ENCODE results near the gene TCF25. TPM values are rescaled to one million over a fixed set of nuclear protein-coding genes. Genes with fewer than 3 reads are reported as not detected.
A peak's percentile ranks its signal among the peaks of the same experiment; 100 is the strongest.
"Not testable (repeated sequence)": the region's sequence is repeated elsewhere in the genome, so short reads cannot be mapped to it uniquely, and the experiment has no call there.

TCF25 gene
- total RNA-seq, 1 donor from 2014 or later, result 194 TPM

DNA sequence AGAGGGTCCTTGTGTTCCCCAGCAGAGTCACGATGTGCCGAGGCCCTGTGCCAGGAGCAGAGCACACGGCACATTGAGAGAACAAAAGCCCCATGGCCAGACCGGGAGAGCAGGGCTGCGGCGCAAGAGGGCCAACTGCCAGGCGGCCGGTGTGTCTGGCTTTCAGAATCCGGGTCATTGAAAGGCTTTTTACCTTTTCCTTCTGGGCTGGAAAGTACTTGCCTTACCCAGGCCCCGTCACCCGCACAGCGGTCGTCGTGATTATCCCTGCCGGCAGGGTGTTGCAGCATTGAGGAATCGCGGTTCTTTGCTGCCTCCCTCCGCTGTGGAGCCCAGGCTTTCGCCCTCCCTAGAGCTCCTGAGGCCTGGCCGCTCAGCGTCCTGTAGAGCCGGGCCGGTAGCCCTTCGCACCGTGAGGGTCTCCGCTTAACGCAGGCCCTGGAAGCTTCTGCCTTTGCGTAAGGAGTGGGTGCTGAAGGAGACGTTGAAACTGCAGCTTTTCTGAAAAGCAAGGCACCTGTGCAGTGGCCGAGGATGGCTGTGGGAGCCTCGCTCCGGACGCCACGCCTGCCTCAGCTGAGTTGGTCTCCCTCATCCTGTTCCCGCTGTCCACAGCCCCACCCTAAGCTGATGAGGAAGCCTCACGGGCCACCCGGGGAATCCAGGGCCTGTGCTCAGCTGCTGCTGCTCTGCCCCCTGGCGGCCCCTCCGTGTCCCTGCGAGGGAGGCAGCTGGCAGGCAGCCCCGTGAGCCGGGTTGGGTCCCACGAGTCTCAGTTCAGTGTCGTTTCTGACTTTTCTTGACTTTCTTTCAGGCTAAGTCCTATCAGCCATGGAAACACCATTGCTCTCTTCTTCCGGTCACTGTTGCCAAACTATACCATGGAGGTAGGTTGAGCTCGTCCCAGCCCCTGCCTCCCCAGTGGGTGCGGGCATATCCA, 36.7 kb downstream of the TCF25 start:
- H3K27me3 Mint-ChIP-seq, result no peaks in the 10 kb centered on the region
- peak; percentile 90 for DNase-seq
- H3K36me3 Mint-ChIP-seq (ENCODE audit: low read depth), result peaks cover 51% of the 10 kb centered on the region
- no peak overlapping the region for H3K4me3 Mint-ChIP-seq
- H3K9me3 Mint-ChIP-seq, result no peaks in the 10 kb centered on the region
- H3K27ac Mint-ChIP-seq, result no peak overlapping the region
- intact Hi-C loops (cut with micrococcal nuclease), result no loop called here
- no peaks in the 10 kb centered on the region for H3K4me1 Mint-ChIP-seq

GRCh38 chr16:89910717-89911354, 37.4 kb downstream of the TCF25 start:
- intact Hi-C loops (cut with micrococcal nuclease), result no loop called here
- H3K27ac Mint-ChIP-seq, result no peak overlapping the region
- no peaks in the 10 kb centered on the region for H3K27me3 Mint-ChIP-seq
- no peak overlapping the region for H3K4me3 Mint-ChIP-seq
- peaks cover 45% of the 10 kb centered on the region for H3K36me3 Mint-ChIP-seq (ENCODE audit: low read depth)
- H3K9me3 Mint-ChIP-seq, result no peaks in the 10 kb centered on the region
- DNase-seq, result no peak
- no peaks in the 10 kb centered on the region for H3K4me1 Mint-ChIP-seq

DNA sequence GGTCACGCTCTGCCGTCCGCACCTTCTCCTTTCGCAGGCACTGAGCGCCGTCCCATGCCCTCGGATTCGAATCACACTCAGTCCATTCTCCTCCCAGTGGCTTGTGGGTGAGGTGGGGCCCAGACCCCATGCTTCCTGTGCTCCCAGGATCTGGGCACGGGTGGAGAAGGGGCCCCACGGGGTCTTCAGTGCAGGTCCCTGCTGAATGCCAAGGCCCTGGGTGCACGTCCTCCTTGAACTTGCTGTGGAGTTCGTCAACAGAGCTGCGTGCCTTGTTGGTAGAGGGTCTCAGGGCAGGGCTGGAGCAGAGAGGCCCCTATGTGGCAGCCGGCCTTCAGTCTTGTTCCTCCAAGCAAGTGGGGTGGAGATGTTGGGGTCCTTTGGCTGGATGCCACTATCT, 38.0 kb downstream of the TCF25 start:
- H3K27me3 Mint-ChIP-seq, result no peaks in the 10 kb centered on the region
- H3K4me3 Mint-ChIP-seq, result no peak overlapping the region
- intact Hi-C loops (cut with micrococcal nuclease), result no loop called here
- H3K36me3 Mint-ChIP-seq (ENCODE audit: low read depth), result peaks cover 39% of the 10 kb centered on the region
- no peak overlapping the region for H3K27ac Mint-ChIP-seq
- H3K9me3 Mint-ChIP-seq, result no peaks in the 10 kb centered on the region
- no peak for DNase-seq
- peaks cover 2% of the 10 kb centered on the region for H3K4me1 Mint-ChIP-seq

DNA sequence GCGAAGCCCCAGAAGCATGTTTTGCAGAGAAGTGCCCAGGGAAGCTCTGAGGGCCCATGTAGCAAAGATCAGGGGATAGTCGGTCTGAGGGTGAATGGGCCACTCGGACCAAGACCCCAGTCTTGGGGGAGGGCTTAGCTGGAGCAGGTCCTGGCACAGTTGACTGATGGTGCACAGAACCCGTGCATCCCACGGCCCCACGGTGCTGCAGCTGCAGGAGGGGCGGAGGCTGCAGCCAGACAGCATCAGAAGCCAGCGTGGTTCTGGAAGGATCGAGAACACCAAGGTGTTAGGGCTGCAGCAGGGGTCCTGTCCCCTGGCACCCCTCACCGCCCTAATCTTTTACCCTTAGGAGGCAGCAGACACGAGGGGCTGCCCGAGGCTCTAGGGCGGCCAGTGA, 38.8 kb downstream of the TCF25 start:
- Mint-ChIP-seq H3K4me3 (no peak overlapping the region), H3K9me3 (no peaks in the 10 kb centered on the region), H3K27ac (no peak overlapping the region), H3K27me3 (no peaks in the 10 kb centered on the region), H3K4me1 (peaks cover 2% of the 10 kb centered on the region), H3K36me3 (ENCODE audit: low read depth) (peaks cover 32% of the 10 kb centered on the region)
- no peak for DNase-seq
- intact Hi-C loops (cut with micrococcal nuclease), result no loop called here

DNA sequence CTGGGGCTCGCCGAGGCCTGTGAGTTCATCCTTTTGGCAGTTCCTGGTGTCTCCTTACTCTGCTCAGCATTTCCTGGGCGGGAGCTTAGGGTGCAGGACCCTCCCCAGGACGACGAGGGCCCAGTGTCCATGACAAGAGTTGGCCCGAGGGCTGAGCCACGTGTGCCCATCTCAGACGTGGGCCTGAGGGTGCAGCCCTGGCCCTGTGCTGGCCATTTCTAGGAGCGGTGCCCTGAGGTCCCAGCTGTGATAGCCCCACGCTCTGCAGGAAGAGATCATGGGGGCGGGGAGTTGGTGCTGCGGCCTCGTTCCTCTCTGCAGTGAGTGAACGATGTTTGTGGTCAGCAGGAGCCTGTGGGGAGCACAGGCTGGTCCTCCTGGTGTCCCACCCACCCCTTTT, 39.2 kb downstream of the TCF25 start:
- Mint-ChIP-seq H3K4me1 (peaks cover 4% of the 10 kb centered on the region), H3K9me3 (no peaks in the 10 kb centered on the region), H3K27ac (no peak overlapping the region), H3K27me3 (no peaks in the 10 kb centered on the region), H3K4me3 (no peak overlapping the region), H3K36me3 (ENCODE audit: low read depth) (peaks cover 31% of the 10 kb centered on the region)
- intact Hi-C loops (cut with micrococcal nuclease), result no loop called here
- no peak for DNase-seq

GRCh38 chr16:89913408-89914387, 40.3 kb downstream of the TCF25 start:
- intact Hi-C loops (cut with micrococcal nuclease), result no loop called here
- peaks cover under 1% of the 10 kb centered on the region for H3K27me3 Mint-ChIP-seq
- H3K9me3 Mint-ChIP-seq, result no peaks in the 10 kb centered on the region
- no peak overlapping the region for H3K27ac Mint-ChIP-seq
- DNase-seq, result no peak
- peaks cover 30% of the 10 kb centered on the region for H3K36me3 Mint-ChIP-seq (ENCODE audit: low read depth)
- H3K4me3 Mint-ChIP-seq, result no peak overlapping the region
- peaks cover 8% of the 10 kb centered on the region for H3K4me1 Mint-ChIP-seq

- H3K27me3 Mint-ChIP-seq; DNase-seq; intact Hi-C loops (cut with micrococcal nuclease); H3K4me1 Mint-ChIP-seq; H3K9me3 Mint-ChIP-seq; H3K27ac Mint-ChIP-seq; H3K4me3 Mint-ChIP-seq: not testable (repeated sequence)
- peaks cover 22% of the 10 kb centered on the region for H3K36me3 Mint-ChIP-seq (ENCODE audit: low read depth)
These were observed 41.4 kb downstream of the TCF25 start for GRCh38 chr16:89914642-89915285.

DNA sequence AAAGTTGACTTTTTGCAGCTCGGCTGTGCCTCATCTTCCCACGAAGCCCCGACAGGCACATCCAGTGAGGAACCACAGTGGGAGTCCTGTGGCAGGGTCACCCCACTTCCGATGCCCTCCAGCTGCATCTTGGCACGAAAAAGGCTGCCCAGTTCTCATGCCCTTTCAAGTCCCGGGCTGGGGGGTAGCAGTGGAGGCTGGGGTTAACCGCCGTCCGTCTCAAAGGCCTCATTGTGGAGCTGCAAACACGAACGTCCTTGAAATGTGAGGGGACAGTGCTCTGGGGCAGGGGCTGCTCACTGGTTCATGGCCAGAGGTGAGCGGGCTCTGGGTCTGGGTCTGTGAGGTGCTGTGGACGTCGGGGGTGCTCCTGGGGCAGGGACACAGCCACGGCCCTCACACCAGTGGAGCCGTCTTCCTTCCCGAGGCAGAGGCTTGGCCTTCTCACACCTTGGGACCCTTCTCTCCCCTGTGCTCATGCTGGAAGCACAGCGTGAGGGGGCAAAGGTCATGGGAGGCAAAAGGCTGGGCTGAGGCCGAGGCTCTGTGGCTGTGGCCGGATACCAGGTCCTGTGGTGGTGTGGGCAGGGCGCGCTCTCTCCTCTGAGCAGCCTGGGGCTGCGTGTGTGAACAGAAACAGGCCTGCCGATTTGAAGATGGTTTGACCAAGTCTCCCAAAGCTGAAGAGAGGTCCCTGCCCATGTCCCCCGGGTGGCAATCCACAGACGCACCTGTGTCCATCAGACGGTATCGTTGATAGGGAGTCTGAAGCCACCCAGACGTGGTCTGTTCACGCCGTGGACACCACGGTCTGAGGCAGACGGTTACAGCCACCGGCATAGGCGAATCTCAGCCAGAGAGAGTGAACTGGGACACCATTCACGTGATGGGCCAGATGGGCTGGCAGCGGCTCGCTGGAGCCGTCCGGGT, 42.2 kb downstream of the TCF25 start:
- Mint-ChIP-seq H3K27ac (no peak overlapping the region), H3K27me3 (peaks cover 9% of the 10 kb centered on the region), H3K36me3 (ENCODE audit: low read depth) (peaks cover 17% of the 10 kb centered on the region), H3K4me1 (peaks cover 12% of the 10 kb centered on the region), H3K4me3 (no peak overlapping the region), H3K9me3 (no peaks in the 10 kb centered on the region)
- no peak for DNase-seq
- intact Hi-C loops (cut with micrococcal nuclease), result no loop called here

DNA sequence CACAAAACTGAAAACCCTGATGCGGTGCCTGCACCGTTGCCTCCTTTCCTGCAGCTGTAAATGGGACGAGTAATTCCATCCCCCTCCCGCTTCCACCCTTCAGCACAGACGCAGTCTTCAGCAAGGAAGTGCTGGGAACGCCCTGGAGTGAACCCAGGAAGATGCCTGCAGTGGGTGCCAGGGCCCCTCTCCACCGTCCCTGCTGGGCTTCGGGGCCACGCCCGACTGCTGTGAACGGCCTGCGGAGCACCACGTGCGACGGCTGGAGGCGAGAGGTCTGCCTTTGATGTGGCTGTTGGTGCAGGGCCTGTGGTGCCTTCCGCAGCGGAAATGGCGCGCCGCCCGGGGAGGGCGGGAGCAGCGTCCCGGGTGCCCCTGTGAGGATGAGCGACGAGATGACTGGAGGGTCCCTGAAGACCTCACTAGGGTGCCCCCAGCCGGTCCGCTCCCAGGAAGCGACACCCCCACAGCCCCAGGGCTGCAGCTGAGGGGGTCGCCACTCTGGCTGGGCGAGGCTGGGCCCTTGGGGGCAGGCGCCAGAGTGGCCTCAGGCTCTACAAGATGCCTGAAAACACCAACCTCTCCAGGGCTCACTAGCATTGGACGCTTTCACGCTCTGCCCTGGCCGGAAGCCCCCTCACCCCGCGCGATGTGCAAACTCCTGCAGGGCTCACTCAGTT, 44.5 kb downstream of the TCF25 start:
- Mint-ChIP-seq H3K4me3 (peak overlapping the region; percentile 81), H3K27ac (peak overlapping the region; percentile 81), H3K36me3 (ENCODE audit: low read depth) (peaks cover 11% of the 10 kb centered on the region), H3K27me3 (peaks cover 15% of the 10 kb centered on the region), H3K9me3 (no peaks in the 10 kb centered on the region), H3K4me1 (peaks cover 31% of the 10 kb centered on the region)
- intact Hi-C loops (cut with micrococcal nuclease), result no loop called here
- DNase-seq, result peak; percentile 96

DNA sequence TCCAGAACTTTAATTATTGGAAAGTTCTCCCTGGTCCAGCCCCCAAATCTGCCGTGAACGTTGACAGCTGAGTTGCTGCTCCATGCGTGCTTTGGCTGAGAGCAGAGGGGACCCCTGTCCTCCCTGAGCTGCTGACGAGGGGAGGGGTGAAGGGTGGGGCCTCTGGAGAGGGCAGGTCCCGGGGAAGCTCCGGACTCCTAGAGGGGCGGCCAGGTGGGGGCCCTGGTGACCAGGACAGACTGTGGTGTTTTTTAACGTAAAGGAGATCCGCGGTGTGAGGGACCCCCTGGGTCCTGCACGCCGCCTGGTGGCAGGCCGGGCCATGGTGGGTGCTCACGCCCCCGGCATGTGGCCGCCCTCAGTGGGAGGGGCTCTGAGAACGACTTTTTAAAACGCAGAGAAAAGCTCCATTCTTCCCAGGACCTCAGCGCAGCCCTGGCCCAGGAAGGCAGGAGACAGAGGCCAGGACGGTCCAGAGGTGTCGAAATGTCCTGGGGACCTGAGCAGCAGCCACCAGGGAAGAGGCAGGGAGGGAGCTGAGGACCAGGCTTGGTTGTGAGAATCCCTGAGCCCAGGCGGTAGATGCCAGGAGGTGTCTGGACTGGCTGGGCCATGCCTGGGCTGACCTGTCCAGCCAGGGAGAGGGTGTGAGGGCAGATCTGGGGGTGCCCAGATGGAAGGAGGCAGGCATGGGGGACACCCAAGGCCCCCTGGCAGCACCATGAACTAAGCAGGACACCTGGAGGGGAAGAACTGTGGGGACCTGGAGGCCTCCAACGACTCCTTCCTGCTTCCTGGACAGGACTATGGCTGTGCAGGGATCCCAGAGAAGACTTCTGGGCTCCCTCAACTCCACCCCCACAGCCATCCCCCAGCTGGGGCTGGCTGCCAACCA, 45.3 kb downstream of the TCF25 start, which contains the start of gene MC1R:
MC1R (plus strand) TSS at position 410 of the 895 bp plus-strand sequence; CDS start at position 807, 397 bp downstream.
- Mint-ChIP-seq H3K27me3 (peaks cover 15% of the 10 kb centered on the region), H3K4me3 (peak within 1 kb of the TSS; percentile 81), H3K36me3 (ENCODE audit: low read depth) (peaks cover 6% of the 10 kb centered on the region), H3K27ac (peak within 1 kb of the TSS; percentile 81), H3K4me1 (peaks cover 31% of the 10 kb centered on the region), H3K9me3 (no peaks in the 10 kb centered on the region)
- intact Hi-C loops (cut with micrococcal nuclease), result no loop called here
- DNase-seq, result peak; percentile 78

All from activated CD4-positive, alpha-beta T cell treated with anti-CD3 and anti-CD28 coated beads, Interleukin-2, amount 10 ng/mL, durations not matched to agents 24 days and 14 days (primary cell).